Endodermal cell (in vitro differentiated cells): ENCODE results near the gene C4orf33. TPM values are rescaled to one million over a fixed set of nuclear protein-coding genes. Genes with fewer than 3 reads are reported as not detected.

Source experiments
- DNase-seq: peaks from one replicate; pipeline ENCODE4 v3.0.0-alpha.2; 2017
- H3K27ac ChIP-seq: 2 replicates; pipeline ENCODE4 v1.5.1; 2013; ENCODE audit warnings: mild to moderate bottlenecking, low read depth, low read length, moderate library complexity
- H3K27me3 ChIP-seq: 2 replicates; pipeline ENCODE4 v1.6.1; 2013; ENCODE audit warnings: mild to moderate bottlenecking, low read length, moderate library complexity; ENCODE audit not compliant: insufficient read depth, control insufficient read depth, poor library complexity, severe bottlenecking
- H3K36me3 ChIP-seq: 2 replicates; pipeline ENCODE4 v1.7.0; 2013; ENCODE audit warnings: mild to moderate bottlenecking, low read length, moderate library complexity; ENCODE audit not compliant: control insufficient read depth, insufficient read depth
- H3K4me1 ChIP-seq: one replicate; pipeline ENCODE4 v1.7.0; 2013; ENCODE audit warnings: low read length; ENCODE audit not compliant: control insufficient read depth, insufficient read depth
- H3K4me3 ChIP-seq: 2 replicates; pipeline ENCODE4 v1.5.1; 2013; ENCODE audit warnings: mild to moderate bottlenecking, low read length, moderate library complexity
- H3K9ac ChIP-seq: 2 replicates; pipeline ENCODE4 v1.6.1; 2013; ENCODE audit warnings: mild to moderate bottlenecking, low read length, moderate library complexity; ENCODE audit not compliant: poor library complexity, severe bottlenecking; ENCODE audit errors: extremely low read depth
- H3K9me3 ChIP-seq: 2 replicates; pipeline ENCODE4 v1.6.1; 2013; ENCODE audit warnings: mild to moderate bottlenecking, low read length, moderate library complexity; ENCODE audit not compliant: control insufficient read depth
- H3K27ac Mint-ChIP-seq: 2 replicates; pipeline ENCODE4 v1.8.0; 2020; ENCODE audit warnings: mixed read lengths
- H3K27me3 Mint-ChIP-seq: 2 replicates; pipeline ENCODE4 v1.8.0; 2021; ENCODE audit warnings: mild to moderate bottlenecking, mixed read lengths; ENCODE audit not compliant: insufficient read depth
- H3K36me3 Mint-ChIP-seq: 2 replicates; pipeline ENCODE4 v1.8.0; 2020; ENCODE audit warnings: low read depth, mixed read lengths
- H3K4me1 Mint-ChIP-seq: 2 replicates; pipeline ENCODE4 v1.8.0; 2020; ENCODE audit warnings: mixed read lengths
- H3K4me3 Mint-ChIP-seq: 2 replicates; pipeline ENCODE4 v1.8.0; 2020; ENCODE audit warnings: mild to moderate bottlenecking, moderate library complexity, mixed read lengths
- H3K9me3 Mint-ChIP-seq: 2 replicates; pipeline ENCODE4 v1.8.0; 2020; ENCODE audit warnings: mild to moderate bottlenecking, mixed read lengths
- CTCF ChIP-seq: fragments of 200-600 bp; sonication (generic); conservative IDR thresholded peaks from 2 replicates; pipeline ENCODE4 v1.5.0; 2021; ENCODE audit warnings: antibody characterized with exemption, mild to moderate bottlenecking
- WGBS, 2 experiments: methylation state at CpG; one replicate each; pipeline versions ENCODE4 v1.1.5 to v1.1.7; 2013; ENCODE audit warnings: missing lambda C conversion rate in 2 of 2, mixed read lengths in 1 of 2; ENCODE audit not compliant: insufficient coverage in 1 of 2, insufficient read length in 1 of 2; 5-methylcytosine and 5-hydroxymethylcytosine counted together
- total RNA-seq, 2 donors: library from RNA; stranded (reverse); fragmentation: NEBNext Ultra II Directional in 1 of 2; extraction: Animal tissue kit (Norgen Biotek cat#: 25700) in 1 of 2; gene quantifications; 2 replicates in 1 of 2; 3 replicates in 1 of 2; pipeline ENCODE4 v1.2.1, GENCODE V29; 2021

Gene C4orf33
- total RNA-seq, 2 donors from 2014 or later, result 3.6 to 6.1 TPM

GRCh38 chr4:129087516-129087915 is 8.4 kb upstream of the C4orf33 start:
- TF ChIP-seq CTCF, result no peak
- no peak overlapping the region for H3K4me3 ChIP-seq
- Mint-ChIP-seq H3K36me3 (peaks cover 10% of the 10 kb centered on the region), H3K4me3 (no peak overlapping the region), H3K4me1 (peaks cover 8% of the 10 kb centered on the region), H3K27ac (no peak overlapping the region), H3K27me3 (no peaks in the 10 kb centered on the region), H3K9me3 (peaks cover 9% of the 10 kb centered on the region)
- no peaks in the 10 kb centered on the region for H3K36me3 ChIP-seq
- H3K4me1 ChIP-seq, result no peaks in the 10 kb centered on the region
- peaks cover 11% of the 10 kb centered on the region for H3K9me3 ChIP-seq
- no peak for DNase-seq
- 83 to 97% methylated on average over 1 to 2 of the region's 2 CpGs for WGBS, 2 experiments
- no peak overlapping the region for H3K27ac ChIP-seq
- H3K9ac ChIP-seq, result no peak overlapping the region
- H3K27me3 ChIP-seq, result no peaks in the 10 kb centered on the region

- Histone ChIP-seq H3K36me3 (no peaks in the 10 kb centered on the region), H3K9me3 (no peaks in the 10 kb centered on the region), H3K9ac (peak overlapping the region; percentile 69), H3K27me3 (no peaks in the 10 kb centered on the region), H3K4me3 (peak overlapping the region; percentile 93), H3K4me1 (no peaks in the 10 kb centered on the region), H3K27ac (peak overlapping the region; percentile 91)
- Mint-ChIP-seq H3K27me3 (no peaks in the 10 kb centered on the region), H3K4me3 (no peak overlapping the region), H3K27ac (no peak overlapping the region), H3K4me1 (peaks cover 11% of the 10 kb centered on the region), H3K36me3 (no peaks in the 10 kb centered on the region), H3K9me3 (no peaks in the 10 kb centered on the region)
- DNase-seq, result no peak
- no peak for TF ChIP-seq CTCF
- WGBS, 2 experiments, result 0 to 1% methylated on average over 10 to 11 of the region's 11 CpGs
Measured at GRCh38 chr4:129092631-129093190, 3.2 kb upstream of the C4orf33 start.

- Mint-ChIP-seq H3K27me3 (no peaks in the 10 kb centered on the region), H3K4me3 (no peak within 1 kb of the TSS), H3K36me3 (no peaks in the 10 kb centered on the region), H3K4me1 (peaks cover 11% of the 10 kb centered on the region), H3K27ac (peak within 1 kb of the TSS; percentile 62), H3K9me3 (no peaks in the 10 kb centered on the region)
- DNase-seq, result peak; percentile 99
- peak within 1 kb of the TSS; percentile 91 for H3K27ac ChIP-seq
- no peaks in the 10 kb centered on the region for H3K9me3 ChIP-seq
- H3K36me3 ChIP-seq, result no peaks in the 10 kb centered on the region
- WGBS, 2 experiments, result 0% methylated on average over 37 to 57 of the region's 57 CpGs
- peak within 1 kb of the TSS; percentile 69 for H3K9ac ChIP-seq
- H3K4me1 ChIP-seq, result no peaks in the 10 kb centered on the region
- no peak for TF ChIP-seq CTCF
- peak within 1 kb of the TSS; percentile 93 for H3K4me3 ChIP-seq
- no peaks in the 10 kb centered on the region for H3K27me3 ChIP-seq
Measured at GRCh38 chr4:129093191-129093920, 2.6 kb upstream of the C4orf33 start, which contains the start of gene SCLT1. Gene SCLT1, minus strand, starts transcription at chr4:129093539. Its CDS starts 436 bp downstream, at chr4:129093103.
